ENCODE measurements around the gene MAPKAPK3. TPM values are rescaled to one million over a fixed set of nuclear protein-coding genes. Genes with fewer than 3 reads are reported as not detected.

The MAPKAPK3 gene
- total RNA-seq, 1 donor, result 55.2 TPM

DNA sequence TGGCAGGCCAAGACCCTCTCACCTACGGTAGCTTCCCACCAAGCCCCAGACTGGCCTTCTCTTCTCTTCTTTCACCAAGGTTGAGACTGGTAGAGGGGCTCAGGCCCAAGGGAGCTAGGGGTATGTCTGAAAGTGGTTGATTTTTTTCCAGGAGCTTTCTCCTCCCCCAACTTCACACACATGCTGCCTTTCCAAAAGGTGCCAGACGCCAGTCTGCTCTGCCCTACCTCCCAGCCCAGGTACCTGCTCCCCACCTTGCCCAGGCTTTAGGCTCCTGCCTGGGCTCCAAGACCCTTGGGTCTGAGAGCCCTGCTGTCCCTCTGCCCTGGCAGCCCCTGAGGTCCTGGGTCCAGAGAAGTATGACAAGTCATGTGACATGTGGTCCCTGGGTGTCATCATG lies 28.4 kb downstream of the MAPKAPK3 start:
- DNase-seq (ENCODE audit: low read depth), result no peak
- TF ChIP-seq, protein P1, sequence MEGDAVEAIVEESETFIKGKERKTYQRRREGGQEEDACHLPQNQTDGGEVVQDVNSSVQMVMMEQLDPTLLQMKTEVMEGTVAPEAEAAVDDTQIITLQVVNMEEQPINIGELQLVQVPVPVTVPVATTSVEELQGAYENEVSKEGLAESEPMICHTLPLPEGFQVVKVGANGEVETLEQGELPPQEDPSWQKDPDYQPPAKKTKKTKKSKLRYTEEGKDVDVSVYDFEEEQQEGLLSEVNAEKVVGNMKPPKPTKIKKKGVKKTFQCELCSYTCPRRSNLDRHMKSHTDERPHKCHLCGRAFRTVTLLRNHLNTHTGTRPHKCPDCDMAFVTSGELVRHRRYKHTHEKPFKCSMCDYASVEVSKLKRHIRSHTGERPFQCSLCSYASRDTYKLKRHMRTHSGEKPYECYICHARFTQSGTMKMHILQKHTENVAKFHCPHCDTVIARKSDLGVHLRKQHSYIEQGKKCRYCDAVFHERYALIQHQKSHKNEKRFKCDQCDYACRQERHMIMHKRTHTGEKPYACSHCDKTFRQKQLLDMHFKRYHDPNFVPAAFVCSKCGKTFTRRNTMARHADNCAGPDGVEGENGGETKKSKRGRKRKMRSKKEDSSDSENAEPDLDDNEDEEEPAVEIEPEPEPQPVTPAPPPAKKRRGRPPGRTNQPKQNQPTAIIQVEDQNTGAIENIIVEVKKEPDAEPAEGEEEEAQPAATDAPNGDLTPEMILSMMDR (IDR thresholded peaks at IDR 0.05; ENCODE audit: insufficient read depth, low read length), result no peak
- no peak overlapping the region for H3K4me3 ChIP-seq (ENCODE audit: low read depth, low read length)

DNA sequence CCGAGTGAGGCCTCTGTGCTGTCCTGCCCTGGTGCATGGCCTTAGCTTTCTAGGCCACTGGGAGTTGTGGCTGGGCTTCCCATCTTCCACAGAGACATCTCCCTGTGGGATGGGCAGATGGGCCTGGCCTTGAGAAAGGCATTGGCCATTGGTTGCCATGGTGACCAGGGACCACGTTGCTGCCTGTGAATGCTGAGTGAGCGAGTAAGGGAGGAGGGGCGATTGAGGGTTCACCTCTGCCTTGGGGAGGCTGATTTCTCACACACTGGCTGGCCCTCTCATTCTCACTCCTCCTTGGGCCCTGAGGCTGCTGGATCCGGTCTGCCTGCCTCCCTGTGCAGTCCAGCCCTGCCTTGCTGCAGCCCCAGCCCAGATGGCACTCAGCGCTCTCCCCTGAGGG lies 31.4 kb downstream of the MAPKAPK3 start:
- DNase-seq (ENCODE audit: low read depth), result no peak
- TF ChIP-seq, protein P1 (IDR thresholded peaks at IDR 0.05; ENCODE audit: insufficient read depth, low read length), result no peak
- no peak overlapping the region for H3K4me3 ChIP-seq (ENCODE audit: low read depth, low read length)

DNA sequence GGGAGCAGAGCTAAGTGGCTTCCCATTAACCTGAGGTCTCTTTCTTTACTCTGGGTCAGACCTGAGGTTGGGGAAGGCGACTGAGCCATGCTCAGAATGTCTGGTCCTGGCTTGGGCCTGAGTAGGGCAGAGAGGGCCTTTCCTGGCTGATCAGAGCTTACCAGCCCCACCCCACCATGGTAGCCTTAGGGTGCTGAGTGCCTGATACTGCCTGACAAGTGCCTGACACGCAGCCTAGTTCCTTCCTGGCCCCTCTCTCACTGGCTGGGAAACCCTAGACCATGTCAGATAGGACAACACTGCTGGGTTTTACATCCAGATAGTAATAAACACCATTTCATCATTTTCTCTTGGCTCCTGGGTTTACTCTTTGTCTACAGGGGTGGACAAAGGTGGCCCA lies 32.0 kb downstream of the MAPKAPK3 start:
- H3K4me3 ChIP-seq (ENCODE audit: low read depth, low read length), result no peak overlapping the region
- TF ChIP-seq, protein P1 (IDR thresholded peaks at IDR 0.05; ENCODE audit: insufficient read depth, low read length), result no peak
- no peak for DNase-seq (ENCODE audit: low read depth)

DNA sequence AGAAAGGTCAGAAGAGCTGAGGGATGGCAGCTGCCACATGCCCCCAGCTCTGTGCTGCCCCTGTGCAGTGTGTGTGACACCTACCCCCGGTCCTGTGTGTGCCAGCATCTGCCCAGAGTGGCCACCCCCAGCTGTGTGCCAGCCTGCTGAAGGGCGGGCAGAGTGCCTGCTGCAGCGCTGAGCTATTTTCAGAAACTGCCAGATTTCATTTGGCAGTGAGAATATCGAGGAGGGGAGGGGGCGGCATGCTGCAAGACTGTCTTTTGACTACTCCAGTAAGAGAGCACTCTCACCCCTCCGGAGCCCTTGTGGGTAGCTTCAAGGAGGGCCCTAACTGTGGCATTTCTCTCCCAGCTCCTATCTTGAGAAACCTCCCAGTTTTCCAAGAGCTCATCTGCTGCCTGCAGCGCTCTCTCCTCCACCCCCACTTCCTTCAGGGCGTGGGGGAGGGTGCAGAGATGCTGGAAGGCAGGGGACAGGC lies 32.5 kb downstream of the MAPKAPK3 start:
- no peak overlapping the region for H3K4me3 ChIP-seq (ENCODE audit: low read depth, low read length)
- no peak for DNase-seq (ENCODE audit: low read depth)
- TF ChIP-seq, protein P1 (IDR thresholded peaks at IDR 0.05; ENCODE audit: insufficient read depth, low read length), result no peak

DNA sequence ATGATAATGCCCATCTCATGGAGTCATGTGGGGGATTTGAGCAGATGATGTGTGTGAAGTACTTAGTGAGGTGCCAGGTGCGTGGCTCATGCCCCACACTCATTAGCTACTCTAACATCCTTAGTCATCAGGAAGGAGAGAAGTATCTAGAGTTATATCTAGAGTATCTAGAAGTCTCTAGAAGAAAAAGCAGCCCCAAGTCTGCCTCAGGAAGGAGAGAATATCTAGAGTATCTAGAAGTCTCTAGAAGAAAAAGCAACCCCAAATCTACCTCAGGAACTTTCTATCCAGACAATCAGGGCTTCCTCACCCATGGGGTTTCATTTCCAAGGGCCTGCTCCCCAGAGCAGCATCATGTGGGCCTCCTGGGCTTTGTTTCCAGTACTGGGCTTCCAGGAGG lies 33.1 kb downstream of the MAPKAPK3 start:
- TF ChIP-seq, protein P1 (IDR thresholded peaks at IDR 0.05; ENCODE audit: insufficient read depth, low read length), result no peak

DNA sequence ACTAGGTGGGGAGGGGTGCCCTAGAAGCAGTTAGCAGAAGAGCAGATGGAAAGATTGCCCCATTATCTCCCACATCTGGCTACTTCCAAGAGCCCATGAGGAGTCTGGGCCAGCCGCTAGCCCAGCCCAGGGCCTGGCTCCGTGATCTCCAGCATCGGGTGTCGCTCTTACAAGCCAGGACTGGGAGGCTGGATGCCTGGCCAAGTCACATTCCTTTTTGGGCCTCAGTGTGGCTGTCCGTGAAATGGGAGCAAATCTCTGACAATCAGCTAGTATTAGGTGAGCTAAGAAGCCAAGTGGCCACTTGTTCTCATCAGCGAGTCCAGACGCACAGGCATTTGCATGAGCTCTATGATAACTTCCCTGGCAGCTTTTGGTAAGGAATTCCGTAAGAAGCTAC lies 34.5 kb downstream of the MAPKAPK3 start:
- no peak for DNase-seq (ENCODE audit: low read depth)
- TF ChIP-seq, protein P1 (IDR thresholded peaks at IDR 0.05; ENCODE audit: insufficient read depth, low read length), result no peak
- no peak overlapping the region for H3K4me3 ChIP-seq (ENCODE audit: low read depth, low read length)

More for the DNA sequence above, 33.1 kb downstream of the MAPKAPK3 start:
- no peak for DNase-seq (ENCODE audit: low read depth)
- no peak overlapping the region for H3K4me3 ChIP-seq (ENCODE audit: low read depth, low read length)

DNA sequence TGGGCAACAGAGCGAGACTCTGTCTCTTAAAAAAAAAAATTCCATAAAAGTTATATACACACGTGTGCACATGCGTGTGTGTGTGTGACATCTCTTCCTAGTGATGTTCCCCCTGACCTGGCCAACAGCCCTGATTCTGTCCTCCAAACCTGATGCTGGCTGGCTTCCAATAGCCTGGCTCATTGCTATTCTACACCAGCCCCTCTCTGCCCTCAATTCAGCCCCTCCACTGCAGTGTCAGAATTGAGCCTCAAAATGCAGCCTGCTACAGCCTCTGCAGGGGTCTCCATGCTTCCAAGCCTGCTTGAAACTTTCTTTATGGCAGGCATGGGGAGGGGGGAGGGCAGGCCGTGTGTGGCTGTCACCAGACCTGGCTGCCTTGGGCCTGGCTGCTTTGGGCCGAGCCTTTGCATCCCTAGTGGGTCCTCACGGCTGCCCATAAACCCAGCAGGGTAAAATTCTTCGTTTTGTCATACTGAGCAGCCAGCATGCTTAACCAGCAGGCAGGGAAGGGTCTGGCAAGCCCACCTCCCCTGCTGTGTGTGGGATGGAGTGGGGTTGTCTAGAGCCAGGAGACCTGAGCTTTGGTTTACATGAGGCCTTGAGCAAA lies 35.1 kb downstream of the MAPKAPK3 start:
- H3K4me3 ChIP-seq (ENCODE audit: low read depth, low read length), result no peak overlapping the region
- no peak for DNase-seq (ENCODE audit: low read depth)
- TF ChIP-seq, protein P1 (IDR thresholded peaks at IDR 0.05; ENCODE audit: insufficient read depth, low read length), result no peak

Data from fibroblast of the aortic adventitia (primary cell).